Fibroblast of skin of abdomen (primary cell): ENCODE results near the gene NUDT10. TPM values are rescaled to one million over a fixed set of nuclear protein-coding genes. Genes with fewer than 3 reads are reported as not detected.
A peak's percentile ranks its signal among the peaks of the same experiment; 100 is the strongest.
"Not testable (repeated sequence)": the region's sequence is repeated elsewhere in the genome, so short reads cannot be mapped to it uniquely, and the experiment has no call there.

Source experiments
- DNase-seq: peaks from one replicate; pipeline ENCODE4 v3.0.0-alpha.2; 2013
- polyA plus RNA-seq, 2 experiments: library from polyadenylated mRNA; unstranded; fragments of 120-200 nt; gene quantifications; one replicate each; pipeline ENCODE4 v1.2.1, GENCODE V29; 2013; ENCODE audit not compliant: insufficient read length in 2 of 2

Gene NUDT10
- 6.5 TPM for polyA plus RNA-seq (2013, experiment 1 of 2; ENCODE audit: insufficient read length)
- polyA plus RNA-seq (2013, experiment 2 of 2; ENCODE audit: insufficient read length): 5.3 TPM

DNA sequence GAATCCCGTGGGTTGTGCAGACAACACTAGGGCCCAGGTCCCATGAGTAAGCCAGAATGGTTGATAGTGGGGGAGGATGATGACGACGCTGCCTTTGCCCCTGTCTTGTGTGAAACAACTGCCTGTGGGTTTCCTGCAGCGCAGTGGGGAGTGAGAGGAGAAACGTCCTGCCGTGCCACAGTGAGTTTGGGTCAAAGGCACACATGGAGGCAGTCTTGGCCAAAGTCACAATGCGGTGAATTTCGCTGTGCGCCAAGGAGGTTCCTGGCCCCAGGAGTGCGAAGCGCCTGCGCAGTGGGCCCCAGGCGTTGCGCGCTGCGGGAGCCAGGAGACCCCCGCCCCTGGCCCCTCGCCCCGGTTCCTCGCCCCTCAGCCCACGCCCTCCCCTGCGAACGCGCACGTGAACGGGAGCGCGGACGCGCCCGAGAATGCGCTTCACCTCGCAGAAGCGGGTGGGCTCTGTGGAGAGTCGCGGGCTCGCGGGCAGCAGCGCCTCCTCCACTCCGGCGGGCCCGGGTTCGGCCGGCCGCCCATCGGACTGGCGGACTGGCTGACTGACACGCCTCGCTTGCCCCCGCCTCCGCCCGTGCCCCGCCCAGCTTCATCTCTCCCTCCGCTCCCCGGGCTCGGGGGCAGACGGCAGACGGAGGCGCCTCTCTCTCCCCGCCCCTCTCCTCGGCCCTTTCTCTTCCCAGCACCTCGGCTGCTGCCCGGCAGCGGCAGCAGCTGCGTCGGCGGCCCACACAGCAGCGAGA lies at the start of gene NUDT10:
Gene NUDT10 (plus strand): TSS at position 635 of the 755 bp plus-strand sequence. CDS start 144 bp downstream, outside the sequence.
- DNase-seq: peak; percentile 61

DNA sequence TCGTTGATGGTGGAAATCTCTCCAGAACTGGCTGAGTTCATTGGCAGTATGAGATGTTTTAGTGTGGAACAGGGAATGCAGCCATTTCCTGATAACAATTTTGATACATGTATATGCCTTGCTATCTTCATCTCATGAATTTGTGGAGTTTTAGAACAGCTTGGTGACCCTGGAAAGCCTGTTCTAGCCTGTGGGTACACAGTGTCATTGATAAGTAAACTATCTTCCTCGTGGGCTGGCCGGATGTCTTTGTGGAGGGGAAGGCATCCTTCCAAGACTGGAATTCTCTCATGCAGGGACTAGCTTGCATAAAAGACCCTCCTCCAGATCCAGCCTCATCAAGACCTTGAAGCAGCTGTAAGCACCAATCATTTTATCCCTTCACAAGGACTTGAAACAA lies 40.2 kb upstream of the NUDT10 start:
- DNase-seq: no peak

DNA sequence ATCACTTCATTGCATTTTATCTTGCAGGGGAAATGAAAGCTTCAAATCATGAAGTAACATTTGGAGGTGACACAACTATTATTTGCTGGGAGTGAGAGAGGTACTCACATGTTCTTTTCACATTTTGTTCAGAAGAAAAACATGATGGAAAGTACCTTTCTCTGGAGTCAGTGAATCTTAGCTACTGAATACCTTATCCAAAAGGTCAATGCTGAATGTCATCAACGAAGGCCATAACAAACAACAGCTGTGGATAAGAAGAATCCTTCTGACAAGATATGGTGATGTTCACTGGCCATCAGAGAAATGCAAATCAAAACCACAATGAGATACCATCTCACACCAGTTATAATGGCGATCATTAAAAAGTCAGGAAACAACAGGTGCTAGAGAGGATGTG lies 36.5 kb upstream of the NUDT10 start:
- DNase-seq: no peak

DNA sequence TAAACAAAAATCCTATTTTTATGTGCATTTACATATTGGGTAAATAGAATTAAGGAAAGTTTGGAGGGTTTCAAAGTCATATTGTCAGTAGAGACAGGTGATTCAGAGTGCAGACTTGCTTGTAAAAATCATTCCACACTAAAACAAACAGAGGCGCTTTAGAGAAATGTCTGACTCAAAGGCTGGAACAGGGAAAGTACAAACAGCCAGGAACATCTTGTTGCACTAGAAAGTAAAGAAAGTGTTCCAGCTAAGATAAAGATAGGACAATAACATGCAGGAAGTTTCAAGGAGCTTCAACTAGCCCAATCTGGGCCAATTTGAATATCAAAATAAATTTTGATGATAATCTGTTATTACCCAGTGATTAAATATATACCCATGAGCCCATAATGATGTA lies 16.4 kb upstream of the NUDT10 start:
- no peak for DNase-seq

DNA sequence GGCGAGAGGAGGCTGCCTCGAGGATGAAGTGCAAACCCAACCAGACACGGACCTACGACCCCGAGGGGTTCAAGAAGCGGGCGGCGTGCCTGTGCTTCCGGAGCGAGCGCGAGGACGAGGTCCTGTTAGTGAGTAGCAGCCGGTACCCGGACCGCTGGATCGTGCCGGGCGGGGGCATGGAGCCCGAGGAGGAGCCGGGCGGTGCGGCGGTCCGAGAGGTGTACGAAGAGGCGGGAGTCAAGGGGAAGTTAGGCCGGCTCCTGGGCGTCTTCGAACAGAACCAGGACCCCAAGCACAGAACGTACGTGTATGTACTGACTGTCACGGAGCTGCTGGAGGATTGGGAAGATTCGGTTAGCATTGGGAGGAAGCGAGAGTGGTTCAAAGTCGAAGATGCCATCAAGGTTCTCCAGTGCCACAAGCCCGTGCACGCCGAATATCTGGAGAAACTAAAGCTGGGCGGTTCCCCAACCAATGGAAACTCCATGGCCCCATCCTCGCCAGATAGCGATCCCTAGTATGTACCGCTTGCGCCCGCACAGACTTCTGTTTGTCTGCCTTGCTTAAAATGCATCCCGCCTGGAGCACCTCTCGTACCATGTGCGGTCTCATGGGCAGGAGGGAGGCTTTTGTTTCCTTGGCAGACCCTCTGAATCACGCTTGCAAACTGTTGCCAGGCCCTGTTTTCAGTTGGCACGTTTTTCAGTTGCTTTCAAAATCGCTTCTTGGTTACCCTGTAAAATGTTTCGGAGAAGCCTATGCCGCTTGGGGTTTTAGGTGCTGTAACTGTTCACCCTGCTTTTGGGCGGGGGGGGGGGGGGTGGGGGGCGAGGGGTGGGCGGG lies 542 bp downstream of the NUDT10 start:
- not testable (repeated sequence) for DNase-seq

DNA sequence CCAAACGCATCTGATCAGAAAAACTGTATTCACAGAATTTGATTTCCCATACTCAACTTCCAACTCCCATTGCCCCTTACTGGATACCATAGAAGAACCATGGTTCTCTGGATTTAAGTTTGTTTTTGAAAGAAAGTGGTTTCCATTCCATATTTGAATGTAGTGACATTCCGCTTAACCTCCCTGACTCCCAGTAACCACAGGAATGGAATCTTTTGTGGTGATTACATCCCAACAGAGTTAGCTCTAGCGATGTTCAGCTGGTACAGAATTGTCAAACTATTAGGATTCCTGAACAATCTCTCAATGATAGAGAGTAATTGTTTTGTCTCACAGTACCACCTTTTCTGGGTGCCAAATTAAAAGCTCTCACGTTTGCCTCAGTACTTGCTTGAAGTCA lies 1.7 kb downstream of the NUDT10 start:
- peak; percentile 41 for DNase-seq

DNA sequence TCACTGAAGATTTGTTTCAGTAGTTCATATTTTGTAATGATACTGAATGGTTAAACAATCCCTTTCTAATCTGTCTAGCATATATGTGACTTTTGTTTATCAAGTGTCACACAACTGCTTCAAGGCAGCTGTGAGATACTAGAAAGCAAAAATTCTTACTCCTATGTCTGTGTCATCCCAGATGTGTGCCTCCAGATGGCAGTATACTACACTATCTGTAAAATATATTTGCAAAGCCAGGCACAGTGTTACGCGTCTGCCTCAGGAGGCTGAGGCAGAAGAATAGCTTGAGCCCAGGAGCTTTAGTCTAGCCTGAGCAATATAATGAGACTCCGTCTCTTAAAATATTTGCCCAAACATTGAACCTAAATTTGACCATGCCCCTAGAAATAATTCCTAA lies 4.0 kb downstream of the NUDT10 start:
- peak; percentile 39 for DNase-seq

DNA sequence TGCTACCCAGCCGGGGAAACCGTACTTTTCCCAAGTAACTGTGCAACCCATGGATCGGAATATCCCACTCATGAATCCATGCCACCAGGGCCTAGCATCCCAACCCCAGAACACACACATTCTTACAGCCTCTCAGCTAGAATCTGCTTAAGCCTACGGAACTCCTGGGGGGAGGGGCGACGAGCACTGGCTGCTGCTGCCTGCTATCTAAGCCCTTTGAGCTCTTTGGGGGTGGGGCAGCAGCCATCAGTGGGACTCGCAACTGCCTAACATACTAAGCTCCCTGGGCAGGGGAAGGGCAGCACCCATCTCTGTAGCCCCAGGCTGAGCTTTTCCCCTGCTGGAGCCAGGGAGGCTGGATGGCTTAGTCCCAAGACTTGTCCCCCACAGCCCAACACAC lies 28.6 kb downstream of the NUDT10 start:
- no peak for DNase-seq

DNA sequence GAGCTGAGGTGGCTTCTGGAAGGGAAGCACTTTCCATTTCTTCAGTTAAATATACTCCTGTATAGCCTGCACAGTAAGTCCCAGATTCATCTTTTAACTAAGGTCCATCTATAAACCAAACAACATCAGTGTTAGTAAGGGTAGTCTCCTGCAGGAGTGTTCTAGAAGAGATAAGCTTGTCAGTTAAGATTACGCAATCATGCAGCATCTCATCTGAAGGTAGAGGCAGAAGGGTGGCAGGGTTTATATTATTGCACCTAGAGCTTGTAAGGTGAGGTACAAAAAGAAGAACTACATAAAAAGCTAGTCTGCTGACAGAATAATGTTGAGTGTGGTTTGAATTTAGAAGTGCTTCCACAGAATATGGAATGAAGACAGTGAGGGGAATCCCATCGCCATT lies 44.0 kb downstream of the NUDT10 start:
- DNase-seq: no peak
